ENCODE data around the gene DAAM2. TPM values are rescaled to one million over a fixed set of nuclear protein-coding genes. Genes with fewer than 3 reads are reported as not detected.

Gene DAAM2
- total and polyA plus RNA-seq, 9 of the 15 experiments (the other 6 are each of a cell fraction or from before 2014, with no cell fraction given): 0.01 to 0.07 TPM; not detected in 7

DNA sequence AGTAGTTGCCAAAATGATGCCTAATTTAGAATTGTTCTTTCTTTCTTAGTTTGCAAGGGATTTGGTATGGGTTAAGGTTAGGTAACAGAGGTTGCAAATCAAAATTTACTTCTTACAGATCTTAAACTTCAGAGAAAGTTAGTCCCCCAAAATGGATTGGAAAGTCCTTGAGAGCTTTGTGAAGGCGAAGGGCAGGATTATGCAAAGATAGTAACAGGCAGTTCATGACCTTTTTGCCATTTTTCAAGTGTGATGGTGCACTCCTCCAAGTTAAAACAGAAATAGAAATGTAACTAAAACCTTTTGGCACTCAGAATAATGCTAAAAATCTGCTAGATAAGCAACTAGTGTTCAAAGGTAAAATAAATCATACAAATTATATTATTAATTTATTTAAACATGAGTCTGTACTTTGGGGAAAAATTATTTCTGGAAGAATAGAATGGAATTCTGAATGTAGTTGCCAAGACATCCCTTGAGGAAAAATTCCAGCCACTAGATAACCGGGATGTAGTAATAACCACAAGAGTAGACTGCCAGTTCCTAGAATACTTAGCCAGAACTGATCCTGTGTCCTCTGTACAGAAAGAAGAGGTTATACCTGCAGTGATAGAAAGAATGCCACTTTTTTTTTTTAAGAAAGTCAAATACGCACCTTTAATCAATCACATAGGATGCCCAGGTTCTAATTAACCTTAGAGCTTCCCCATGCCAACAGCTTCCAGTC is 31.8 kb upstream of the DAAM2 start:
- in situ Hi-C loops (cut with MboI) (no loop called here), intact Hi-C loops (cut with micrococcal nuclease) (no loop called here)
- POLR2A ChIA-PET: no interaction called here
- no peak overlapping the region for H3K4me2 ChIP-seq (ENCODE audit: insufficient read depth, low read length)
- FAIRE-seq: no peak
- no peaks in the 10 kb centered on the region for H3K36me3 ChIP-seq (ENCODE audit: control insufficient read depth, insufficient read depth, low read length)
- H3K9me3 ChIP-seq (replicated peaks; ENCODE audit: control insufficient read depth, insufficient read depth, low read depth, low read length): no peaks in the 10 kb centered on the region
- H3K9ac ChIP-seq (ENCODE audit: insufficient read depth in 1 of 2, low read depth in 2 of 2, low read length in 2 of 2): no peak overlapping the region
- H2AFZ ChIP-seq (ENCODE audit: low read depth, low read length): no peak overlapping the region
- no peak for TF ChIP-seq GABPB1 (CRISPR knock-in tag; IDR thresholded peaks at IDR 0.05)
- TF ChIP-seq YBX1 (IDR thresholded peaks at IDR 0.05): no peak
- TF ChIP-seq, protein P1, sequence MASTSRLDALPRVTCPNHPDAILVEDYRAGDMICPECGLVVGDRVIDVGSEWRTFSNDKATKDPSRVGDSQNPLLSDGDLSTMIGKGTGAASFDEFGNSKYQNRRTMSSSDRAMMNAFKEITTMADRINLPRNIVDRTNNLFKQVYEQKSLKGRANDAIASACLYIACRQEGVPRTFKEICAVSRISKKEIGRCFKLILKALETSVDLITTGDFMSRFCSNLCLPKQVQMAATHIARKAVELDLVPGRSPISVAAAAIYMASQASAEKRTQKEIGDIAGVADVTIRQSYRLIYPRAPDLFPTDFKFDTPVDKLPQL (IDR thresholded peaks at IDR 0.05; ENCODE audit: extremely low read depth, insufficient read length): no peak
- TF ChIP-seq EZH2 (IDR thresholded peaks at IDR 0.05; ENCODE audit: borderline replicate concordance, low read depth, low read length): no peak
- TF ChIP-seq HCFC1 (IDR thresholded peaks at IDR 0.05; ENCODE audit: low read depth, low read length): no peak
- no peak for TF ChIP-seq NCOA1 (IDR thresholded peaks at IDR 0.05; ENCODE audit: low read depth)
- no peak for TF ChIP-seq ZFP30 (CRISPR knock-in tag; IDR thresholded peaks at IDR 0.05; ENCODE audit: borderline replicate concordance)
- no peak for TF ChIP-seq ZNF384 (IDR thresholded peaks at IDR 0.05; ENCODE audit: low read depth, low read length)
- no peak for TF ChIP-seq ZNF165 (CRISPR knock-in tag; IDR thresholded peaks at IDR 0.05; ENCODE audit: borderline replicate concordance)
- TF ChIP-seq GABPA (tag; conservative IDR thresholded peaks at IDR 0.05; ENCODE audit: low read depth): no peak
- no peak for TF ChIP-seq ZNF197 (CRISPR knock-in tag; IDR thresholded peaks at IDR 0.05; ENCODE audit: low read depth)
- TF ChIP-seq KLF1 (tag; IDR thresholded peaks at IDR 0.05): no peak
- no peak for TF ChIP-seq POLR3A (IDR thresholded peaks at IDR 0.05; ENCODE audit: borderline replicate concordance, extremely low read depth, insufficient read depth, insufficient read length)
- TF ChIP-seq, protein P2, sequence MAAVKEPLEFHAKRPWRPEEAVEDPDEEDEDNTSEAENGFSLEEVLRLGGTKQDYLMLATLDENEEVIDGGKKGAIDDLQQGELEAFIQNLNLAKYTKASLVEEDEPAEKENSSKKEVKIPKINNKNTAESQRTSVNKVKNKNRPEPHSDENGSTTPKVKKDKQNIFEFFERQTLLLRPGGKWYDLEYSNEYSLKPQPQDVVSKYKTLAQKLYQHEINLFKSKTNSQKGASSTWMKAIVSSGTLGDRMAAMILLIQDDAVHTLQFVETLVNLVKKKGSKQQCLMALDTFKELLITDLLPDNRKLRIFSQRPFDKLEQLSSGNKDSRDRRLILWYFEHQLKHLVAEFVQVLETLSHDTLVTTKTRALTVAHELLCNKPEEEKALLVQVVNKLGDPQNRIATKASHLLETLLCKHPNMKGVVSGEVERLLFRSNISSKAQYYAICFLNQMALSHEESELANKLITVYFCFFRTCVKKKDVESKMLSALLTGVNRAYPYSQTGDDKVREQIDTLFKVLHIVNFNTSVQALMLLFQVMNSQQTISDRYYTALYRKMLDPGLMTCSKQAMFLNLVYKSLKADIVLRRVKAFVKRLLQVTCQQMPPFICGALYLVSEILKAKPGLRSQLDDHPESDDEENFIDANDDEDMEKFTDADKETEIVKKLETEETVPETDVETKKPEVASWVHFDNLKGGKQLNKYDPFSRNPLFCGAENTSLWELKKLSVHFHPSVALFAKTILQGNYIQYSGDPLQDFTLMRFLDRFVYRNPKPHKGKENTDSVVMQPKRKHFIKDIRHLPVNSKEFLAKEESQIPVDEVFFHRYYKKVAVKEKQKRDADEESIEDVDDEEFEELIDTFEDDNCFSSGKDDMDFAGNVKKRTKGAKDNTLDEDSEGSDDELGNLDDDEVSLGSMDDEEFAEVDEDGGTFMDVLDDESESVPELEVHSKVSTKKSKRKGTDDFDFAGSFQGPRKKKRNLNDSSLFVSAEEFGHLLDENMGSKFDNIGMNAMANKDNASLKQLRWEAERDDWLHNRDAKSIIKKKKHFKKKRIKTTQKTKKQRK (IDR thresholded peaks at IDR 0.05; ENCODE audit: borderline replicate concordance, low read depth, low read length): no peak
- no peak for TF ChIP-seq CAMTA2 (CRISPR knock-in tag; conservative IDR thresholded peaks at IDR 0.05)
- no peak for TF ChIP-seq ZNF584 (CRISPR knock-in tag; IDR thresholded peaks at IDR 0.05; ENCODE audit: low read depth)
- no peak for TF ChIP-seq NELFE (IDR thresholded peaks at IDR 0.05; ENCODE audit: insufficient read depth, insufficient read length)
- DNase-seq (ENCODE audit: extremely low read depth in 1 of 4, low spot score in 3 of 4): no peak
- H3K27ac ChIP-seq (ENCODE audit: extremely low read depth, low read depth, low read length): no peak overlapping the region
- CTCF ChIA-PET (ENCODE audit: low intra/inter-chr PET ratio): no interaction called here
- H3K4me1 ChIP-seq (replicated peaks in 1 of 2; ENCODE audit: control insufficient read depth in 2 of 2, insufficient read depth in 2 of 2, low read length in 2 of 2): no peaks in the 10 kb centered on the region
- no TSS peak for BruUV-seq (replicated peaks)
- no peak overlapping the region for H3K4me3 ChIP-seq
- WGBS (ENCODE audit: insufficient coverage, low coverage, missing lambda C conversion rate): 0% methylated on average over 3 of the region's 3 CpGs
- H4K20me1 ChIP-seq (replicated peaks; ENCODE audit: control insufficient read depth, insufficient read depth, low read length): no peaks in the 10 kb centered on the region
- no peaks in the 10 kb centered on the region for H3K9me1 ChIP-seq (ENCODE audit: control insufficient read depth, insufficient read depth, low read length)
- no peaks in the 10 kb centered on the region for H3K79me2 ChIP-seq (ENCODE audit: control insufficient read depth, insufficient read depth, low read length)
- H3K27me3 ChIP-seq (ENCODE audit: control insufficient read depth in 2 of 2, insufficient read depth in 2 of 2, low read length in 2 of 2): no peaks in the 10 kb centered on the region
- ATAC-seq: no peak
